GM10266 (cell line): ENCODE measurements around the gene XXYLT1.

Experiments used
- DNase-seq: peaks from one replicate; pipeline ENCODE4 v3.0.0; 2012; ENCODE audit errors: extremely low spot score
- CTCF ChIP-seq: IDR thresholded peaks from 2 replicates; pipeline ENCODE4 v1.5.1; 2012; ENCODE audit warnings: mild to moderate bottlenecking, low read depth; ENCODE audit not compliant: control insufficient read depth, insufficient read depth; ENCODE audit errors: missing control alignments

XXYLT1 gene

GRCh38 chr3:195032106-195032759 lies 238.7 kb downstream of the XXYLT1 start:
- DNase-seq, result no peak
- no peak for TF ChIP-seq CTCF

GRCh38 chr3:195031574-195032003 lies 239.4 kb downstream of the XXYLT1 start:
- no peak for DNase-seq
- TF ChIP-seq CTCF, result no peak

GRCh38 chr3:195030791-195031321 lies 240.1 kb downstream of the XXYLT1 start:
- DNase-seq, result no peak
- TF ChIP-seq CTCF, result no peak

- no peak for DNase-seq
- TF ChIP-seq CTCF, result no peak
Measured at GRCh38 chr3:195028877-195029606, 241.9 kb downstream of the XXYLT1 start.

GRCh38 chr3:195025884-195026200 lies 245.1 kb downstream of the XXYLT1 start:
- no peak for DNase-seq
- TF ChIP-seq CTCF, result no peak

GRCh38 chr3:195025056-195025883 lies 245.7 kb downstream of the XXYLT1 start:
- no peak for TF ChIP-seq CTCF
- no peak for DNase-seq
